NB4 (cell line): ENCODE results near the gene LTBP1.

Source experiments
- DNase-seq: peaks from one replicate; pipeline ENCODE4 v3.0.0; 2010; ENCODE audit warnings: low read depth
- H3K4me3 ChIP-seq: one replicate; pipeline ENCODE4 v1.5.1; 2011; ENCODE audit warnings: mild to moderate bottlenecking, low read depth, low read length, moderate library complexity
- CTCF ChIP-seq: IDR thresholded peaks from one replicate; pipeline ENCODE4 v1.5.1; 2012; ENCODE audit warnings: low read depth, low read length
- MAX ChIP-seq: IDR thresholded peaks from 2 replicates; pipeline ENCODE4 v1.6.1; 2011; ENCODE audit warnings: low read depth, low read length
- MYC ChIP-seq: IDR thresholded peaks from 2 replicates; pipeline ENCODE4 v1.6.1; 2011; ENCODE audit warnings: low read depth, low read length
- POLR2A ChIP-seq: IDR thresholded peaks from 2 replicates; pipeline ENCODE4 v1.6.1; 2011; ENCODE audit warnings: mild to moderate bottlenecking; ENCODE audit not compliant: insufficient read length; ENCODE audit errors: extremely low read depth

Gene LTBP1

GRCh38 chr2:33008716-33009115 lies 62.0 kb downstream of the LTBP1 start:
- no peak overlapping the region for H3K4me3 ChIP-seq
- TF ChIP-seq POLR2A (no peak), MYC (no peak), CTCF (no peak), MAX (no peak)
- DNase-seq: no peak

- no peak for DNase-seq
- TF ChIP-seq MYC: no peak
- no peak for TF ChIP-seq POLR2A
- TF ChIP-seq CTCF: no peak
- no peak for TF ChIP-seq MAX
- H3K4me3 ChIP-seq: no peak overlapping the region
These were observed 62.5 kb downstream of the LTBP1 start for GRCh38 chr2:33009249-33009648.

- no peak overlapping the region for H3K4me3 ChIP-seq
- DNase-seq: no peak
- TF ChIP-seq MYC (no peak), CTCF (no peak), MAX (no peak), POLR2A (no peak)
These were observed 64.6 kb downstream of the LTBP1 start for GRCh38 chr2:33011373-33011772.

- no peak overlapping the region for H3K4me3 ChIP-seq
- no peak for TF ChIP-seq CTCF
- no peak for TF ChIP-seq POLR2A
- DNase-seq: no peak
These were observed 65.2 kb downstream of the LTBP1 start for GRCh38 chr2:33011941-33012340.

- DNase-seq: no peak
- H3K4me3 ChIP-seq: no peak overlapping the region
- no peak for TF ChIP-seq MAX
- no peak for TF ChIP-seq CTCF
- no peak for TF ChIP-seq MYC
- TF ChIP-seq POLR2A: no peak
These were observed 66.9 kb downstream of the LTBP1 start for GRCh38 chr2:33013684-33014110.

GRCh38 chr2:33014268-33014667 lies 67.5 kb downstream of the LTBP1 start:
- TF ChIP-seq CTCF (no peak), MAX (no peak), MYC (no peak), POLR2A (no peak)
- H3K4me3 ChIP-seq: no peak overlapping the region
- no peak for DNase-seq
